HG03520 (cell line): ENCODE data around the gene HENMT1.
"Not testable (repeated sequence)": the region's sequence is repeated elsewhere in the genome, so short reads cannot be mapped to it uniquely, and the experiment has no call there.

Experiments used
- ATAC-seq: cut with Tn5 transposase; IDR thresholded peaks from one replicate; pipeline ENCODE4 v1.9.1; 2021; ENCODE audit warnings: mild to moderate bottlenecking, moderate library complexity; ENCODE audit not compliant: unreplicated experiment

Gene HENMT1

DNA sequence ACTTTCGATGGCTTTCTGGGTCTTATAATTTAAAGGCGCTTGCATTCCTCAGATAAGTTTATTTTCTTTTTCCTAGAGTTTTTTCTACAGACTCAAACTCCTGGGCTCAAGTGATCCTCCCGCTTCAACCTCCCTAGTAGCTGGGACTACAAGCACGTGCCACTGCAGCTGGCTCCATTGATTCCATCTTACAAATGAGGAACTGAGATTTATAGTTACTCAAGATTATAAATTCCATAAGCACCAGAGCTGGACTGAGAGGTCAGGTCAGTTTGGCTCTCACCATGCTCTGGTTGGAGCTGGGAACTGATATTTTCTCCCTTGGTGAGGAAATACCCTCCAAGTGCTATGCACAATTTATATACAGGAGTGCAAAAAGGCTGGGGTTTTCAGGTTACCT, 17.8 kb upstream of the HENMT1 start:
- ATAC-seq = no peak

GRCh38 chr1:108671143-108671542, 10.2 kb upstream of the HENMT1 start:
- ATAC-seq = no peak

GRCh38 chr1:108670131-108670773, 9.4 kb upstream of the HENMT1 start:
- no peak for ATAC-seq

- ATAC-seq = no peak
Observed at GRCh38 chr1:108669679-108670078, 8.8 kb upstream of the HENMT1 start.

- no peak for ATAC-seq
Observed at GRCh38 chr1:108668777-108669176, 7.9 kb upstream of the HENMT1 start.

- not testable (repeated sequence) for ATAC-seq
Observed at GRCh38 chr1:108667422-108667821, 6.5 kb upstream of the HENMT1 start.

DNA sequence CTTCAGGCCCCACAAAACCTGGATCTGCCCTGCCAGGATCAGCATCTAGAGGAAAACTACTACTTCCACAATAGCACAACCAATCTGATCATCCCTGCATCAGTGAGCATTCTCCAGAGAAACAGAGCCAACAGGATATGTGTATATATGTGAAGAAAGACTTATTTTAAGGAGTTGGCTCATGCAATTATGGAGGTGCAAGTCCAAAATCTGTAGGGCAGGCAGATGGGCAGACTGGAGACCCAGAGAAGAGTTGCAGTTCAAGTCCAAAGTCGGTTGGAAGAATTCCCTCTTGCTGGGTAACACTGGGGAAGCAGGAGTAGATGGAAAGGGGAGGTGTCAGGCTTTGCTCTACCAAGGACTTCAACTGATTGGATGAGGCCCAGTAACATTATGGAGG, 4.9 kb upstream of the HENMT1 start:
- no peak for ATAC-seq

DNA sequence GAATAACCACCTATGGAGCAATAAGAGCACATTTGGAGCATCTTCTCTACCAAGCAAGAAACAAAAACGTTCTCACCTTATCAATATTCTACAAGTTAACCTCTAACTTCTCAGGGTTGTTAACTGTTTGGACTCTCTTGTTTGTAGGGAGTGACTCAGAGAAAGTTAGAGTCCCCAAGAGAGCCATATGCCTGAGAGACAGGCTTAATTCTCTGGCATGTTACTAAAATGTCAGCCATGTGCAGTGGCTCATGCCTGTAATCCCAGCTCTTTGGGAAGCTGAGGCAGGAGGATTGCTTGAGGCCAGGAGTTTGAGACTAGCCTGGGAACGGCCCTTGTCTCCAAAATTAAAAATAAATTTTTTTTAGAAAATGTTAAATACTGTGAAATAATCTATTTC, 4.2 kb upstream of the HENMT1 start:
- ATAC-seq = no peak

DNA sequence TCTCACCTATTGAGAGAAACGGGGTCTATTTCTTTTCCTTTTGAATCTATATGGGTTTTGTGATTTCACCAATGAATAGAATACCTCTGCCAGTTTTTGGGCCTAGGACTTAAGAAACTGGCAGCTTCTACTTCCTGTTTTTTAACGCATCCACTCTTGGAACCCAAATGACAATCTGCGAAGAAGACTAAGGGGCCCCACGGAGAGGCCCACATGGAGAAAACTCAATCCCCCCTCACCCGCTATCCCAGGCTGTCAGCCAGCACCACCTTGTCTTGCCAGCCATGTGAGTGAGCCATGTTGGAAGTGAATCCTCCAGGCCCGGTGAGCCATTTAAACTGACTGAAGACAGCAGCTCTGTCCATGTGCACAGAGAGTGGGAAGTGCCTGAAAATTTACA, 3.6 kb upstream of the HENMT1 start:
- ATAC-seq = no peak

GRCh38 chr1:108663074-108663473, 2.2 kb upstream of the HENMT1 start:
- ATAC-seq = no peak

GRCh38 chr1:108657356-108658080, 3.4 kb downstream of the HENMT1 start:
- no peak for ATAC-seq

DNA sequence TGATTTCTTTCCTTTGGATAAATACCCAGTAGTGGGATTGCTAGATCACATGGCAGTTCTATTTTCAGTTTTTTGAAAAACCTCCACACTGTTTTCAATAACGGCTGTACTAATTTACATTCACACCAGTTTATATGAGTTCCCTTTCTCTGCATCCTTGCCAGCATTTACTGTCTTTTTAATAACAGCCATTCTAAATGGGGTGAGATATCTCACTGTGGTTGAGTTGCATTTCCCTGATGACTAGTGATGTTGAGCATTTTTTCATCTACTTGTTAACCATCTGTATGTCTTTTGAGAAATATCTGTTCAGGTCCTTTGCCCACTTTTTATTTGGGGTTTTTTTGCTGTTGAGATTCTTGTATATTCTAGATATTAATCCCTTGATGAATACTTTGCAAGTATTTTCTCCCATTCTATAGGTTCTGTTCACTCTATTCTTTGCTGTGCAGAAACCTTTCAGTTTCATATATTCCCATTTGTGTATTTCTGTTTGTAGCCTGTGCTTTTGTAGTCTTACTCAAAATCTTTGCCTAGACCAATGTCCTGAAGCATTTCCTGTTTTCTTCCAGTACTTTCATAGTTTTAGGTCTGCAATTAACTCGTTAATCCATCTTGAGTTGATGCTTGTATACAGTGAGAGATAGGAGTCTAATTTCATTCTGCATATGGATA, 7.3 kb downstream of the HENMT1 start:
- no peak for ATAC-seq

DNA sequence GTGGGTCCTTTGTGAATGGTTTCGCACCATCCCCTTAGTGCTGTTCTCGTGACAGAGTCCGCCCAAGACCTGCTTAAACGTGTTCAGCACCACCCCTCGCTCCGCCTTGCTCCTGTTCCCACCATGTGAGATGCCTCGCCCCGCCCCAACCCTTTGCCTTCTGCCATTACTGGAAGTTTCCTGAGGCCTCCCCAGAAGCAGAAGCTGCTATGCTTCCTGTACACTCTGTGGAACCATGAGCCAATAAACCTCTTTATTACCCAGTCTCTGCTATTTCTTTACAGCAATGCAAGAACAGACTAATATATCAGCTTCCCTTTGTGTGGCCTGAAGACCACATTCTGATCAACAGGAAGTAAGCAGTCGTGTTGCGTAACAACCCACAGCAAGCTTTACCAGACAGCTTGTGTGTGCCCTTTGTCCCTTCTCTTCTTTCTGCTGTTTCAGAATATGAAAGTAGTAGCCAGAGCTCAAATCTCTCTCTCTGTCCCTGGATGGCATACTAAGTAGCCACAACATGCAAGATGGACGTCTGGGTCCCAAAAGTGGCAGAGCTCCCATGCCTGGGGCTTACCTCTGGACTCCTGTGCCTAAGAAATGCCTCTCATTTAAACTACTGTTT, 14.1 kb downstream of the HENMT1 start:
- ATAC-seq = no peak

- ATAC-seq = no peak
Observed at GRCh38 chr1:108646265-108646647, 14.6 kb downstream of the HENMT1 start.

- no peak for ATAC-seq
Observed at GRCh38 chr1:108645564-108646184, 15.2 kb downstream of the HENMT1 start.

DNA sequence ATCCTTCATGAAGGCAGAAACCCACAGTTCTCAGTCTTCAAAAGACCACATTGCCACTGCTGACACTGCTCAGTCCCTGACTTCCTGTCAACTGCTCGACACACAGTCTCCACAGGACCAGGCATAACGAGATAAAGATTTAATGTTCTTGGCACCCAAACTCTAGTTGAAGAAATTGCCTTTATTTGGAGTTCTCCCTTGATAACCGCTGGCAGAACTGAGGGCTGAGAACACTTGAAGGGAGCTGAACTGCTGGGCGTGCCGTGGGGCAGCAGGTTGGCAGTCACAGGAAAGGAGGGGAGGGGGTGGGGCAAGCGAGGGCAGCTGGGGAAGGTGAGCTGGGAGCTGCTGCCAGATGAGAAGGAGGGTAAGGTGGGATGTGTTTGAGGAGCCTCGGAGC, 15.9 kb downstream of the HENMT1 start:
- no peak for ATAC-seq

GRCh38 chr1:108643492-108644335, 17.2 kb downstream of the HENMT1 start:
- ATAC-seq = peak; percentile 63

- ATAC-seq = not testable (repeated sequence)
Observed at GRCh38 chr1:108640863-108641262, 20.0 kb downstream of the HENMT1 start.

GRCh38 chr1:108639899-108640560, 20.9 kb downstream of the HENMT1 start:
- no peak for ATAC-seq

DNA sequence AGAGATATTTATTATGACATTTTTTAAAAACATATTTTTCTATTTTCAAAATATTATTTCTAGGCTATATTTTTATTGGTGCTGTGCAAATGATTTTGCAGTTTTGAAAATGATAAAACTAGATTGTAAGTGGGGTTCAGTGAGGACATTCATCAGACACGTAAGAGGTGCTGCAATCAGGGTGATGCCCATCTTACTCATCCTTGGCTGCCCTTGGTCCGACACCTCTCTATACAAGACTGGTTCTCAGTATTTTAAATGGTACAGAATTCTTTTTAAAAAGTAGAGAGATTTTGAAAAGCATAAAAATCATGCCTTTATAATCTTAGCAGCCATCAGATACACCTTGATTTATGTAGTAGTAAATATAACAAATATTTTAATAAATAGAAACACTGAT, 24.0 kb downstream of the HENMT1 start:
- ATAC-seq = no peak
